Stimulated activated CD4-positive, alpha-beta T cell treated with anti-CD3 and anti-CD28 coated beads, Interleukin-1b, Interleukin-23, amount 100 ng/mL, for 48 hours (primary cell): ENCODE data around the gene INPP4B.

ENCODE experiments used
- DNase-seq: peaks from one replicate; pipeline ENCODE4 v3.0.0-alpha.2; 2020

The INPP4B gene

GRCh38 chr4:142164767-142165500 lies 681.2 kb downstream of the INPP4B start:
- no peak for DNase-seq

GRCh38 chr4:142161086-142161485 lies 685.0 kb downstream of the INPP4B start:
- no peak for DNase-seq

- no peak for DNase-seq
Measured at GRCh38 chr4:142160509-142160908, 685.6 kb downstream of the INPP4B start.

GRCh38 chr4:142158980-142159379 lies 687.1 kb downstream of the INPP4B start:
- DNase-seq, result no peak

GRCh38 chr4:142156256-142156655 lies 689.8 kb downstream of the INPP4B start:
- DNase-seq, result no peak

- no peak for DNase-seq
Measured at GRCh38 chr4:142155347-142155746, 690.8 kb downstream of the INPP4B start.

- DNase-seq, result no peak
Measured at GRCh38 chr4:142150483-142150882, 695.6 kb downstream of the INPP4B start.

- no peak for DNase-seq
Measured at GRCh38 chr4:142144813-142145212, 701.3 kb downstream of the INPP4B start.

GRCh38 chr4:142142366-142143054 lies 703.6 kb downstream of the INPP4B start:
- no peak for DNase-seq

GRCh38 chr4:142141224-142141623 lies 704.9 kb downstream of the INPP4B start:
- DNase-seq, result no peak

GRCh38 chr4:142130666-142131065 lies 715.4 kb downstream of the INPP4B start:
- no peak for DNase-seq

- no peak for DNase-seq
Measured at GRCh38 chr4:142129931-142130330, 716.2 kb downstream of the INPP4B start.

- no peak for DNase-seq
Measured at GRCh38 chr4:142129473-142129872, 716.6 kb downstream of the INPP4B start.

- DNase-seq, result no peak
Measured at GRCh38 chr4:142128529-142128928, 717.6 kb downstream of the INPP4B start.

GRCh38 chr4:142126890-142127497 lies 719.1 kb downstream of the INPP4B start:
- peak; percentile 49 for DNase-seq

- no peak for DNase-seq
Measured at GRCh38 chr4:142124874-142125273, 721.2 kb downstream of the INPP4B start.

- DNase-seq, result no peak
Measured at GRCh38 chr4:142121448-142122350, 724.4 kb downstream of the INPP4B start.

- DNase-seq, result no peak
Measured at GRCh38 chr4:142120921-142121320, 725.2 kb downstream of the INPP4B start.

- DNase-seq, result no peak
Measured at GRCh38 chr4:142112451-142112850, 733.6 kb downstream of the INPP4B start.

- DNase-seq, result no peak
Measured at GRCh38 chr4:142110136-142110535, 736.0 kb downstream of the INPP4B start.

- no peak for DNase-seq
Measured at GRCh38 chr4:142104041-142104440, 742.1 kb downstream of the INPP4B start.

- DNase-seq, result no peak
Measured at GRCh38 chr4:142101401-142101800, 744.7 kb downstream of the INPP4B start.

GRCh38 chr4:142100941-142101340 lies 745.2 kb downstream of the INPP4B start:
- DNase-seq, result no peak
